HepG2 (cell line): ENCODE results near the gene ANKLE1. TPM values are rescaled to one million over a fixed set of nuclear protein-coding genes. Genes with fewer than 3 reads are reported as not detected.

Experiments
- FOXA3 ChIP-seq: IDR thresholded peaks from 2 replicates; pipeline ENCODE4 v1.6.1; 2016; ENCODE audit warnings: missing genetic modification reagents, missing compliant biosample characterization
- GATAD1 ChIP-seq: IDR thresholded peaks from 2 replicates; pipeline ENCODE4 v1.6.1; 2016; ENCODE audit warnings: missing genetic modification reagents, missing compliant biosample characterization
- IRF2 ChIP-seq: IDR thresholded peaks from 2 replicates; pipeline ENCODE4 v1.6.1; 2018; ENCODE audit warnings: missing genetic modification reagents, missing compliant biosample characterization
- KLF16 ChIP-seq, 2 experiments: sonication (generic) in 1 of 2; formaldehyde crosslinking in 1 of 2; IDR thresholded peaks; 2 replicates each; pipeline versions ENCODE4 v1.6.1 to v1.8.0; 2016 to 2023; ENCODE audit warnings: missing genetic modification reagents in 2 of 2, missing compliant biosample characterization in 1 of 2
- MED1 ChIP-seq: sonication (generic); formaldehyde crosslinking; IDR thresholded peaks from 2 replicates; pipeline ENCODE4 v1.4.0; 2020; ENCODE audit warnings: missing genetic modification reagents
- MIER2 ChIP-seq: IDR thresholded peaks from 2 replicates; pipeline ENCODE4 v1.6.1; 2016; ENCODE audit warnings: missing biosample characterization, missing genetic modification reagents
- NCOR1 ChIP-seq: fragments of 200-600 bp; sonication (generic); IDR thresholded peaks from 2 replicates; pipeline ENCODE4 v1.7.0; 2017; ENCODE audit warnings: antibody characterized with exemption, low read length, borderline replicate concordance
- SUZ12 ChIP-seq: fragments of 150-350 bp; IDR thresholded peaks from 2 replicates; pipeline ENCODE4 v1.6.1; 2014; ENCODE audit warnings: low read depth, low read length
- TBL1XR1 ChIP-seq: fragments of 150-350 bp; IDR thresholded peaks from 2 replicates; pipeline ENCODE4 v1.6.1; 2014; ENCODE audit warnings: borderline replicate concordance, low read length; ENCODE audit not compliant: partially characterized antibody
- ZNF510 ChIP-seq: sonication (generic); formaldehyde crosslinking; IDR thresholded peaks from 2 replicates; pipeline ENCODE4 v1.4.0; 2020; ENCODE audit warnings: low read depth, mild to moderate bottlenecking, missing genetic modification reagents
- polyA plus RNA-seq, 8 experiments: library from polyadenylated mRNA; depleted of rRNA in 3 of 8; stranded (reverse) in 7 of 8; unstranded in 1 of 8; fragments of >200 nt; fragmentation: Illumina TruSeq in 4 of 8; extraction: Trizol in 4 of 8; gene quantifications; 2 replicates each; pipeline versions ENCODE4 v1.2.1 to v1.2.3, GENCODE V29; 2011 to 2016; ENCODE audit warnings: low read depth in 4 of 8, missing spikeins in 1 of 8, mixed read lengths in 1 of 8; ENCODE audit not compliant: insufficient read depth in 1 of 8
- total RNA-seq, 5 experiments: library from RNA; depleted of rRNA; stranded (reverse); fragments of >200 nt; fragmentation: Illumina TruSeq; extraction: Trizol; gene quantifications; 2 replicates each; pipeline ENCODE4 v1.2.3, GENCODE V29; 2016; ENCODE audit warnings: low read depth in 1 of 5
- TF ChIP-seq, protein P1 (sequence below): sonication (generic); formaldehyde crosslinking; IDR thresholded peaks from 2 replicates; pipeline ENCODE4 v1.5.0; 2020; ENCODE audit warnings: missing genetic modification reagents
- TF ChIP-seq, protein P2 (sequence below): sonication (generic); formaldehyde crosslinking; IDR thresholded peaks from 2 replicates; pipeline ENCODE4 v1.5.0; 2020; ENCODE audit warnings: missing genetic modification reagents
- TF ChIP-seq, protein P3 (sequence below), 2 experiments: sonication (generic) in 1 of 2; formaldehyde crosslinking in 1 of 2; IDR thresholded peaks; 2 replicates each; pipeline versions ENCODE4 v1.6.1 to v1.9.0; 2014 to 2022; ENCODE audit warnings: antibody characterized with exemption in 1 of 2, borderline replicate concordance in 1 of 2, inconsistent platforms in 1 of 2, low read depth in 1 of 2, missing genetic modification reagents in 1 of 2
- TF ChIP-seq, protein P4 (sequence below): sonication (generic); formaldehyde crosslinking; IDR thresholded peaks from 2 replicates; pipeline ENCODE4 v1.5.0; 2020; ENCODE audit warnings: mild to moderate bottlenecking, missing genetic modification reagents

Gene ANKLE1
- total and polyA plus RNA-seq, 2 of the 13 experiments (the other 11 are each of a cell fraction or from before 2014, with no cell fraction given) = 0.69 to 1.5 TPM

DNA sequence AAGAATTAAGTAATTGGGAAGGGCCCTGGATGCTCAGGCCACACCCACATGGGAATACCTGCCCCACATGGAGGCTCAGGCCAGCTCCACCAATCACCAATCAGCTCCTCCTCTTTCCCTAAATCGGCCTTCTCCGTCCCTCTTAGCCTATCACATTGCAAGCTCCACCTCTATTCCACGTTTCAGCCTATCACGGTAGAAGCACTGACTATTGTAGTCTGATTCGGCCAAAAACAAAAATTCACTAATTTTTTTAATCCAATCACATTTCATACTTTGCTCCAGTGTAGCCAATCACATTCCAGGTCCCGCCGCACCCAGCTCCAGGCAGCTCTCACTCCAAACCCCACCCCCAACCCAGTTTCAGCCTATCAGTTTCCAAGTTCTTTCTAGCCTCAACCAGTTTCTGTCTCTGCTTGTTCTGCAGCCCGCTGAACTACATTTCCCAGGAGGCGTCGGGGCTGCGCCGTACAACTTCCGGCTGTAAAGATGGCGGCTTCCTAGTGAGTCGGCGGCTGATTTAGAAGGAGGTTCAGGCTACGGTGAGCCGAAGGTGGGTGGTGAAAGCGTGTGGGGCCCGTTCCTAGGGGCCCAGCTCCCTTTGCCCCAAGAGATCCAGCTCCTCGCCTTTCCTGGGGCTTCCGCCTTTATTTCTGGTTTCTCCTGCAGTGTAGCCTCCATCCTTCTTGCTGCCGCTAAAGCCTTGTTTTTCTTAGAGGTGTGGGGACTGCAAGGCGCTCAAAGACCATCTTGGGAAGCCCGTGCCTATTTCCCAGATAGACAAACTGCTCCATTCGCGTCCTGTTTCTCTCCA lies 14.5 kb upstream of the ANKLE1 start, which contains the start of gene BABAM1 (continued):
- TF ChIP-seq MED1 (no peak), FOXA3 (peak; percentile 26; the same call in 1 of the 2 replicates), ZNF510 (CRISPR knock-in tag) (peak; percentile 34; the same call in 1 of the 2 replicates), GATAD1 (CRISPR knock-in tag) (peak; percentile 99), TBL1XR1 (peak; percentile 33), MIER2 (no peak), KLF16 (CRISPR knock-in tag; IDR thresholded peaks at IDR 0.05) (no peak; a peak in 1 of 4 replicates), NCOR1 (peak; percentile 23; the same call in 1 of the 2 replicates), IRF2 (CRISPR knock-in tag) (peak; percentile 79), SUZ12 (peak; percentile 81)
- TF ChIP-seq, protein P1, sequence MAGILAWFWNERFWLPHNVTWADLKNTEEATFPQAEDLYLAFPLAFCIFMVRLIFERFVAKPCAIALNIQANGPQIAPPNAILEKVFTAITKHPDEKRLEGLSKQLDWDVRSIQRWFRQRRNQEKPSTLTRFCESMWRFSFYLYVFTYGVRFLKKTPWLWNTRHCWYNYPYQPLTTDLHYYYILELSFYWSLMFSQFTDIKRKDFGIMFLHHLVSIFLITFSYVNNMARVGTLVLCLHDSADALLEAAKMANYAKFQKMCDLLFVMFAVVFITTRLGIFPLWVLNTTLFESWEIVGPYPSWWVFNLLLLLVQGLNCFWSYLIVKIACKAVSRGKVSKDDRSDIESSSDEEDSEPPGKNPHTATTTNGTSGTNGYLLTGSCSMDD (CRISPR knock-in tag) = no peak
- TF ChIP-seq, protein P2, sequence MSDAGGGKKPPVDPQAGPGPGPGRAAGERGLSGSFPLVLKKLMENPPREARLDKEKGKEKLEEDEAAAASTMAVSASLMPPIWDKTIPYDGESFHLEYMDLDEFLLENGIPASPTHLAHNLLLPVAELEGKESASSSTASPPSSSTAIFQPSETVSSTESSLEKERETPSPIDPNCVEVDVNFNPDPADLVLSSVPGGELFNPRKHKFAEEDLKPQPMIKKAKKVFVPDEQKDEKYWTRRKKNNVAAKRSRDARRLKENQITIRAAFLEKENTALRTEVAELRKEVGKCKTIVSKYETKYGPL (CRISPR knock-in tag) = no peak
- TF ChIP-seq, protein P3, sequence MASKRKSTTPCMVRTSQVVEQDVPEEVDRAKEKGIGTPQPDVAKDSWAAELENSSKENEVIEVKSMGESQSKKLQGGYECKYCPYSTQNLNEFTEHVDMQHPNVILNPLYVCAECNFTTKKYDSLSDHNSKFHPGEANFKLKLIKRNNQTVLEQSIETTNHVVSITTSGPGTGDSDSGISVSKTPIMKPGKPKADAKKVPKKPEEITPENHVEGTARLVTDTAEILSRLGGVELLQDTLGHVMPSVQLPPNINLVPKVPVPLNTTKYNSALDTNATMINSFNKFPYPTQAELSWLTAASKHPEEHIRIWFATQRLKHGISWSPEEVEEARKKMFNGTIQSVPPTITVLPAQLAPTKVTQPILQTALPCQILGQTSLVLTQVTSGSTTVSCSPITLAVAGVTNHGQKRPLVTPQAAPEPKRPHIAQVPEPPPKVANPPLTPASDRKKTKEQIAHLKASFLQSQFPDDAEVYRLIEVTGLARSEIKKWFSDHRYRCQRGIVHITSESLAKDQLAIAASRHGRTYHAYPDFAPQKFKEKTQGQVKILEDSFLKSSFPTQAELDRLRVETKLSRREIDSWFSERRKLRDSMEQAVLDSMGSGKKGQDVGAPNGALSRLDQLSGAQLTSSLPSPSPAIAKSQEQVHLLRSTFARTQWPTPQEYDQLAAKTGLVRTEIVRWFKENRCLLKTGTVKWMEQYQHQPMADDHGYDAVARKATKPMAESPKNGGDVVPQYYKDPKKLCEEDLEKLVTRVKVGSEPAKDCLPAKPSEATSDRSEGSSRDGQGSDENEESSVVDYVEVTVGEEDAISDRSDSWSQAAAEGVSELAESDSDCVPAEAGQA (IDR thresholded peaks at IDR 0.05; ENCODE audit: low read depth) = peak; percentile 88
- TF ChIP-seq, protein P3 (CRISPR knock-in tag; IDR thresholded peaks at IDR 0.05; ENCODE audit: borderline replicate concordance) = no peak
- TF ChIP-seq, protein P4, sequence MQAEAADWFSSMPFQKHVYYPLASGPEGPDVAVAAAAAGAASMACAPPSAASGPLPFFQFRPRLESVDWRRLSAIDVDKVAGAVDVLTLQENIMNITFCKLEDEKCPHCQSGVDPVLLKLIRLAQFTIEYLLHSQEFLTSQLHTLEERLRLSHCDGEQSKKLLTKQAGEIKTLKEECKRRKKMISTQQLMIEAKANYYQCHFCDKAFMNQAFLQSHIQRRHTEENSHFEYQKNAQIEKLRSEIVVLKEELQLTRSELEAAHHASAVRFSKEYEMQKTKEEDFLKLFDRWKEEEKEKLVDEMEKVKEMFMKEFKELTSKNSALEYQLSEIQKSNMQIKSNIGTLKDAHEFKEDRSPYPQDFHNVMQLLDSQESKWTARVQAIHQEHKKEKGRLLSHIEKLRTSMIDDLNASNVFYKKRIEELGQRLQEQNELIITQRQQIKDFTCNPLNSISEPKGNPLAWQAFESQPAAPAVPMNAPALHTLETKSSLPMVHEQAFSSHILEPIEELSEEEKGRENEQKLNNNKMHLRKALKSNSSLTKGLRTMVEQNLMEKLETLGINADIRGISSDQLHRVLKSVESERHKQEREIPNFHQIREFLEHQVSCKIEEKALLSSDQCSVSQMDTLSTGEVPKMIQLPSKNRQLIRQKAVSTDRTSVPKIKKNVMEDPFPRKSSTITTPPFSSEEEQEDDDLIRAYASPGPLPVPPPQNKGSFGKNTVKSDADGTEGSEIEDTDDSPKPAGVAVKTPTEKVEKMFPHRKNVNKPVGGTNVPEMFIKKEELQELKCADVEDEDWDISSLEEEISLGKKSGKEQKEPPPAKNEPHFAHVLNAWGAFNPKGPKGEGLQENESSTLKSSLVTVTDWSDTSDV = no peak
